ENCODE results near the gene CYB561A3. TPM values are rescaled to one million over a fixed set of nuclear protein-coding genes. Genes with fewer than 3 reads are reported as not detected.

Gene CYB561A3
- total RNA-seq, 1 donor from 2014 or later: 26.4 TPM

GRCh38 chr11:61309141-61309540 is 52.5 kb downstream of the CYB561A3 start:
- H3K27me3 ChIP-seq (ENCODE audit: insufficient read depth, low read length): no peaks in the 10 kb centered on the region
- no peaks in the 10 kb centered on the region for H3K4me1 ChIP-seq (ENCODE audit: insufficient read depth, low read length)
- no peak for TF ChIP-seq CTCF (IDR thresholded peaks at IDR 0.05; ENCODE audit: insufficient read depth, low read depth, low read length)
- no peak for TF ChIP-seq EZH2 (IDR thresholded peaks at IDR 0.05; ENCODE audit: insufficient read depth, low read length)
- DNase-seq (ENCODE audit: low read depth): no peak
- FAIRE-seq: no peak
- Mint-ChIP-seq H3K4me1 (ENCODE audit: low read depth, unreplicated experiment) (no peaks in the 10 kb centered on the region), H3K36me3 (ENCODE audit: low read depth, unreplicated experiment) (peaks cover 21% of the 10 kb centered on the region), H3K4me3 (ENCODE audit: unreplicated experiment) (no peak overlapping the region), H3K27ac (ENCODE audit: unreplicated experiment) (no peak overlapping the region), H3K27me3 (ENCODE audit: low read depth, unreplicated experiment) (no peaks in the 10 kb centered on the region), H3K9me3 (ENCODE audit: unreplicated experiment) (no peaks in the 10 kb centered on the region)
- H3K79me2 ChIP-seq (ENCODE audit: insufficient read depth, low read length): peaks cover 6% of the 10 kb centered on the region
- H3K4me3 ChIP-seq (ENCODE audit: insufficient read depth, low read depth, low read length): no peak overlapping the region
- H3K9me3 ChIP-seq (ENCODE audit: insufficient read depth, low read depth, low read length): no peaks in the 10 kb centered on the region
- H3K36me3 ChIP-seq (ENCODE audit: insufficient read depth, low read length): peaks cover 85% of the 10 kb centered on the region
- no peak overlapping the region for H2AFZ ChIP-seq (ENCODE audit: low read depth, low read length)
- peaks cover 93% of the 10 kb centered on the region for H4K20me1 ChIP-seq (ENCODE audit: insufficient read depth, low read length)
- H3K9ac ChIP-seq (ENCODE audit: low read length): no peak overlapping the region
- no peak overlapping the region for H3K27ac ChIP-seq (ENCODE audit: low read depth, low read length)
- no peak overlapping the region for H3K4me2 ChIP-seq (ENCODE audit: low read length)

GRCh38 chr11:61307354-61307753 is 54.3 kb downstream of the CYB561A3 start:
- H3K4me1 Mint-ChIP-seq (ENCODE audit: low read depth, unreplicated experiment): no peaks in the 10 kb centered on the region
- Histone ChIP-seq H3K9me3 (ENCODE audit: insufficient read depth, low read depth, low read length) (no peaks in the 10 kb centered on the region), H3K27me3 (ENCODE audit: insufficient read depth, low read length) (no peaks in the 10 kb centered on the region), H3K79me2 (ENCODE audit: insufficient read depth, low read length) (peaks cover 6% of the 10 kb centered on the region), H3K4me1 (ENCODE audit: insufficient read depth, low read length) (no peaks in the 10 kb centered on the region), H3K9ac (ENCODE audit: low read length) (no peak overlapping the region), H4K20me1 (ENCODE audit: insufficient read depth, low read length) (peaks cover 95% of the 10 kb centered on the region), H3K4me3 (ENCODE audit: insufficient read depth, low read depth, low read length) (no peak overlapping the region), H3K36me3 (ENCODE audit: insufficient read depth, low read length) (peaks cover 85% of the 10 kb centered on the region), H3K27ac (ENCODE audit: low read depth, low read length) (no peak overlapping the region), H2AFZ (ENCODE audit: low read depth, low read length) (no peak overlapping the region), H3K4me2 (ENCODE audit: low read length) (no peak overlapping the region)
- DNase-seq (ENCODE audit: low read depth): no peak
- TF ChIP-seq EZH2 (IDR thresholded peaks at IDR 0.05; ENCODE audit: insufficient read depth, low read length) (no peak), CTCF (IDR thresholded peaks at IDR 0.05; ENCODE audit: insufficient read depth, low read depth, low read length) (no peak)
- no peak overlapping the region for H3K27ac Mint-ChIP-seq (ENCODE audit: unreplicated experiment)
- no peaks in the 10 kb centered on the region for H3K9me3 Mint-ChIP-seq (ENCODE audit: unreplicated experiment)
- H3K36me3 Mint-ChIP-seq (ENCODE audit: low read depth, unreplicated experiment): peaks cover 26% of the 10 kb centered on the region
- no peak overlapping the region for H3K4me3 Mint-ChIP-seq (ENCODE audit: unreplicated experiment)
- no peak for FAIRE-seq
- no peaks in the 10 kb centered on the region for H3K27me3 Mint-ChIP-seq (ENCODE audit: low read depth, unreplicated experiment)

GRCh38 chr11:61306221-61306620 is 55.5 kb downstream of the CYB561A3 start:
- peaks cover 6% of the 10 kb centered on the region for H3K79me2 ChIP-seq (ENCODE audit: insufficient read depth, low read length)

More at GRCh38 chr11:61306221-61306620, 55.5 kb downstream of the CYB561A3 start:
- Histone ChIP-seq H4K20me1 (ENCODE audit: insufficient read depth, low read length) (peaks cover 96% of the 10 kb centered on the region), H2AFZ (ENCODE audit: low read depth, low read length) (no peak overlapping the region), H3K36me3 (ENCODE audit: insufficient read depth, low read length) (peaks cover 84% of the 10 kb centered on the region), H3K9ac (ENCODE audit: low read length) (no peak overlapping the region), H3K4me3 (ENCODE audit: insufficient read depth, low read depth, low read length) (no peak overlapping the region), H3K27ac (ENCODE audit: low read depth, low read length) (no peak overlapping the region), H3K9me3 (ENCODE audit: insufficient read depth, low read depth, low read length) (no peaks in the 10 kb centered on the region), H3K4me2 (ENCODE audit: low read length) (no peak overlapping the region), H3K27me3 (ENCODE audit: insufficient read depth, low read length) (no peaks in the 10 kb centered on the region), H3K4me1 (ENCODE audit: insufficient read depth, low read length) (no peaks in the 10 kb centered on the region)
- TF ChIP-seq CTCF (IDR thresholded peaks at IDR 0.05; ENCODE audit: insufficient read depth, low read depth, low read length) (no peak), EZH2 (IDR thresholded peaks at IDR 0.05; ENCODE audit: insufficient read depth, low read length) (no peak)
- Mint-ChIP-seq H3K27me3 (ENCODE audit: low read depth, unreplicated experiment) (no peaks in the 10 kb centered on the region), H3K4me1 (ENCODE audit: low read depth, unreplicated experiment) (no peaks in the 10 kb centered on the region), H3K36me3 (ENCODE audit: low read depth, unreplicated experiment) (peaks cover 28% of the 10 kb centered on the region), H3K4me3 (ENCODE audit: unreplicated experiment) (no peak overlapping the region), H3K27ac (ENCODE audit: unreplicated experiment) (no peak overlapping the region), H3K9me3 (ENCODE audit: unreplicated experiment) (no peaks in the 10 kb centered on the region)
- DNase-seq (ENCODE audit: low read depth) (no peak), FAIRE-seq (no peak)

All from astrocyte (in vitro differentiated cells and primary cell).